ENCODE results near the gene GPX6. TPM values are rescaled to one million over a fixed set of nuclear protein-coding genes. Genes with fewer than 3 reads are reported as not detected.

The GPX6 gene
- total and polyA plus RNA-seq, 4 donors, result not detected

- no peaks in the 10 kb centered on the region for H3K9me3 ChIP-seq (ENCODE audit: control insufficient read depth in 4 of 4, low read length in 3 of 4)
- DNase-seq (ENCODE audit: low spot score), result peak; percentile 50
- H3K4me1 ChIP-seq (ENCODE audit: control insufficient read depth in 4 of 4, insufficient read depth in 4 of 4, low read length in 3 of 4), result peaks cover 0 to 25% (median 11%) of the 10 kb centered on the region in 4 donors
- TF ChIP-seq JUND (IDR thresholded peaks at IDR 0.05) (peak in 1 of 2 donors; percentile 28), ATF3 (IDR thresholded peaks at IDR 0.05) (peak; percentile 19), TAF1 (conservative IDR thresholded peaks at IDR 0.05) (peak; percentile 34), EGR1 (IDR thresholded peaks at IDR 0.05; ENCODE audit: low read depth in 2 of 2) (peak; percentile 63 to 87), HNF4G (IDR thresholded peaks at IDR 0.05) (peak; percentile 34), ZBTB33 (IDR thresholded peaks at IDR 0.05) (peak; percentile 38), GABPA (IDR thresholded peaks at IDR 0.05 in 1 of 2, conservative IDR thresholded peaks at IDR 0.05 in 1 of 2) (peak in 1 of 2 donors; percentile 39), CTCF (IDR thresholded peaks at IDR 0.05; ENCODE audit: low read depth, low read length, missing input control) (no peak), FOXA2 (IDR thresholded peaks at IDR 0.05) (no peak), REST (IDR thresholded peaks at IDR 0.05) (no peak), RXRA (IDR thresholded peaks at IDR 0.05) (peak; percentile 58 to 72), SP1 (IDR thresholded peaks at IDR 0.05) (peak; percentile 44), RAD21 (IDR thresholded peaks at IDR 0.05) (no peak), FOXA1 (IDR thresholded peaks at IDR 0.05) (no peak), MAX (IDR thresholded peaks at IDR 0.05) (peak; percentile 54), YY1 (IDR thresholded peaks at IDR 0.05) (peak; percentile 98), HNF4A (conservative IDR thresholded peaks at IDR 0.05) (peak; percentile 72), NR2F2 (IDR thresholded peaks at IDR 0.05) (peak; percentile 31)
- no peaks in the 10 kb centered on the region for H3K36me3 ChIP-seq (ENCODE audit: control insufficient read depth in 4 of 4, insufficient read depth in 3 of 4, low read depth in 1 of 4, low read length in 3 of 4)
- peak overlapping the region in 1 of 2 donors; percentile 84 for H3K9ac ChIP-seq (ENCODE audit: low read depth in 1 of 2, low read length in 2 of 2)
- H3K4me3 ChIP-seq (ENCODE audit: low read depth in 1 of 3, low read length in 3 of 3), result peak overlapping the region; percentile 8 to 52 (median 12)
- no peaks in the 10 kb centered on the region for H3K27me3 ChIP-seq (ENCODE audit: control insufficient read depth in 4 of 4, insufficient read depth in 4 of 4, low read length in 3 of 4)
- 13% methylated on average over 25 of the region's 25 CpGs for WGBS
- H3K27ac ChIP-seq (ENCODE audit: low read depth in 1 of 2, low read length in 2 of 2), result peak overlapping the region; percentile 65 to 82
These were observed 38.6 kb upstream of the GPX6 start for GRCh38 chr6:28553986-28554881.
